ENCODE results near the gene COL4A1.

Gene COL4A1

DNA sequence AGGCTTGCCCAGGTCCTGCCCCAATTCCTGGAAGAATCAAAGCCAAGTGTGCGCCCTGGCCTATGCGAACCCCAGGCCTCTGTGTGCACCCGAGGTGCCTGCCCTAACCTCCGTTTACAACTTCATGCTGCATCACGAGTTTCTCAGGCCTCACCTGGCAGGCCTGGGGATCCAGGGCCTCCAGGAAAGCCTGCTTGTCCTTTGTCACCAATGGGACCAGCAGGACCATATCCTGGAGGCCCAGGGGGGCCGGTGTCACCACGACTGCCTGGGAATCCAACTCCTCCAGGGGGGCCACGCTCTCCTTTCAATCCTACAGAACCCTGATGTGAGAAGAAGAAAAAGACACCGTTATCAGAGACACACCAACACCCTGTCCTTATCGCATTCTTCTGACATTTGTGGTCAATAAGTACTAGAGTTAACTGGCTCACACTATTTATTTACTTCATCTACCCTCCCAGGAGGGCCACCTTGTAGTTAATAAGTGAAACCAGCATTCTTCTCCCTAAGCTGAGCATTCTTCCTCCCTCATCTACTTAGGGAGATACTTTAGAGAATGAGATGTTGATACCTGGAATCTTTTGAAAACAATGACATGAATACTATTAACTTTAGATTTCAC lies 120.6 kb downstream of the COL4A1 start:
- DNase-seq = no peak

DNA sequence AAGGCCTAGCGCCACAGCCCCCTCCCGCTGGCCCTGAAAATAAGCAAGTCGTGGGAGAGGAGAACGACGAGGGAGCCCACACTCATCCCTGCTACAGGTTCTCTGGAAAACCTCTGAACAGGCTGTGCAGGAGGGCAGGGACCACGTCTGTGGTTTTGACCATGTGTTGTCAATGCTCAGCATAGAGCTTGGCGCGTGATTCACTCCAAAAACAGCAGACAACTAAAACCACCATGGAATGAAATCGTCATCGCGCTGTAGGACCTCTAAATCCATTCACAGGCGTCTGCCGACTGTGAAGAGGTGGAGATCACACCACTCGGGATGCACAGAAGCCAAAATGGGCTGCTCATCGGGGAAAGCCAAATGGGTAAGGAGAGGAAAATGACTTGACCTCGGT lies 121.3 kb downstream of the COL4A1 start:
- DNase-seq = no peak

DNA sequence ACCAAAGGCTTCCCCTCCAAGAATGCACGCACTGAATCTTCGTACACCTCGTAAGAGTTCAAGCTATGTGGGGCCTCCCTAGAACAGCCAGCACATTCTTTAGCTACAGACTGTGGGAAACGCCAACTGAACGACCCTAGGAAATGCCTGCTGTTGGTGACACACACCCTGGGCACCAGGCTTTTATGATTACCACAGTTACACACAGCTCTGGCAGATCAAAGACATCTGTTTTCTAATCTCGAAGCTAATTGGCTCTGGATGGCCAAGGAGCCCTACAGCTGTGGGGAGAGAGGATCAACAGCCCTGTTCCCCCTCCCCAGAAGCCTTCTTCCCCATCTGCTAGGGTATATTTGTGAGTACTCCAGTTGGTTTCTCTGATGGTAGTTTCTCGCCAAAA lies 123.0 kb downstream of the COL4A1 start:
- no peak for DNase-seq

DNA sequence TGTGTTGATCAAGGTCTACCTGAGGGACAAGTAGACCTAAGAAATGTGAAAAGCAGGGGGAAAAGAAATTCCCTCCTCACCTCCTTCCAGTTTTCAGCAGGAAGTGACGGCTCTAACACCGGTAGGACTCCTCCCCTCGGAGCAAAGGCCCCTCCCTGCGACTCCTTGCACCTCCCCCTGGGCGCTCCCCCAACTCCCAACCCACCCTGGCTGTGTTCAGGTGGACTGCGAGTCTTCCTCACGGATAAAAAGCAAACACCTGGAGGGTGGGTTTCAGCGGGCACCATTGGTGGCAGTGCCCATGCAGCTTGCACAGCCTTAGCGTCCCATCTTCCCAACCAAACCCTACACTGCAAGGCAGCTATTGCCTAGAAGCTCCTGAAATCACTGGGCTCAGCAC lies 124.5 kb downstream of the COL4A1 start:
- DNase-seq = no peak

DNA sequence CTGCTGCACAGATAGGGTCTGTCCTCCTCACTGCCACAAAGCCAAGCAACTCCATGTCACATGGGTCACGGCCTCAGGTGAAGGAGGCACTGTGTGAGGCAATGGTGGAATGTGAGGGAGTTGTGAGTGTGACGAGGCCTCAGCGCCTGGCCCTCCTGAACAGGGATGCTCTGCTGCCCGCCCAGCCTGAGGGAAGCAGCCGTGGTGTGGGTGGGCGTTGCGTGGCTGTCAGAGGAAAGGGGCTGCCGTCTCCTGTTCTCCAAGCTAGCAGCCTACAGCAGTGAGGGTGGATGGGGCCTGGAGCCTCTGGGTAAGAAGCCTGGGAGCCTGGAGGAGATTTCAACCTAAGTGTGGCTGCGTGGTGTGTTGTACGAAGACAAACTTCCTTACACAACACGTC lies 125.0 kb downstream of the COL4A1 start:
- DNase-seq = no peak

DNA sequence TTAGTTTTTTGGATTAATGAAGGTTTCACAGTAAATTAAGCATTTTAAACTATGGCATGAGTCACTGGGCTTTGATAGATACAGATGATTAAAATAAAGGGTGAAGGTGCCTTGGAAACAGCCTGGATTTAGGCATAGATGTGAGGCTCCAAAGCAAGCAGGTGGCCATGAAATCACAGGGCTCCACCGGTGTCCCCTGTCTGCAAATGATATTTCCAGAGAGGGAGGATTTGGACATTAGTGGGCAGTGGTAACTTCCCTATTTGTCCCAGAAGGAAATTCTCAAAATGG lies 127.2 kb downstream of the COL4A1 start:
- no peak for DNase-seq

DNA sequence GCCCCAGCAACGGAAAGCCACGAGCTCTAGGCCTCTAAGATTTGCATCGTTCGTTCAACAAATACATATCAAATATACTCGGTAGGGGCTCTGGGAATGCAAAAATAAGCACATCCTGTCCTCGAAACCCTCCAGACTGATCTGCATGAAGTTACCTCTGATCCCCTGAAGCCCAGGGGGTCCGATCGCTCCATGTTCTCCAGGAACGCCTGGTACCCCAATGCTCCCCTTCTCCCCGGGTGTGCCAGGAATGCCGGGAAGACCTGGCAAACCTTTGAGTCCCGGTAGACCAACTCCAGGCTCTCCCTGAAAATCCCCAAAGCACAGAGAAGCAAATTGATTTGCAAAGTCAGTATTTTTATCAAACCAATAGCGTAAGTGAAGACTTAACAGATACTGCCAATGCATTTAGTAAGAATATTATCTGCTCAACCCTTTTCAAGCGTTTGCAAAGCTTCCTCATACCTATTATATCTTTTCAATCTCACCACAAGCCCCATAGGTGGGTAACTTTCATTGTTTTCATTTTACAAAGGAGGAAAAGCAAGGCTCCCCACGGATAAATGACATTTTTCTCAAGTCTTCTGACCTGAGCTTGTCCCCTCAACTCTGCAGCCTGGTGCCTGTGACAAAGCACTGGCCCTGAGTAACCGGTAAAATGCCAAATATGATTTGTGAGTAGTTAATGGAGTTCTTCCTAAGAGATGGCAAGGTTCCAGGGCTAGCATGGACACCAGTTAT lies 127.7 kb downstream of the COL4A1 start:
- no peak for DNase-seq

DNA sequence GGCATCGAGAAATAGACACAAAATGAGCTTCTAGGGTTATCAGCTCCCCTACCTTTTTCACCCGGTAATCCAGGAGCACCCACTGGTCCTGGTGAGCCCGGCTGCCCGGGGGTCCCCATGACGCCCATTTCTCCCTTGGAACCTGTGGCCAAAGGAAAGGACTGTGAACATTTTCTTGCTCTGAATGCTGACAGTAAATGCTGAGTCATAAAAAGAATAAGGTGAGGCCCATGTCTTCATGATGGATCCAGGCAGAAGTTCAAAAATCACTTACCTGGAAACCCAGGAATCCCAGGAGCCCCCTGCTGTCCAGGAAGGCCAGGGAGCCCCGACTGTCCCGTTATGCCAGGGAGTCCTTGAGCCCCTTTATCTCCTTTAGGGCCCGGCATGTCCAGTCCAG lies 129.2 kb downstream of the COL4A1 start:
- no peak for DNase-seq

DNA sequence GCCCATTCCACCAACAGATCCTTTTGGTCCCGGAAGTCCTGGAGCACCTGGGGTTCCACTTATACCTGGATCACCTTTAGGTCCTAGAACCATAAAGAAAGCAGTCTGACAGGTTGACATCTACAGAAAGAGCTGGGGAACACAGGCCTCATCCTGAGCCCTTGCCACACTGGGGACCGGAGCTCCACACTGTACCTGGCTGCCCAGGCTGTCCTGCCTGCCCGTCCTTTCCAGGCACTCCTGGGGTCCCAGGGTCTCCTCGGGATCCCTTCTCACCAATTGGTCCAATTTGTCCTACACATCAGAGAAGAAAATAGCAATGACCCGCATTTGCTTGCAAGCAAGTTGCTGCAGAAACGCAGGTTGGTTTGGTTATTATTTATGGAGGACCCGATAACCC lies 130.5 kb downstream of the COL4A1 start:
- no peak for DNase-seq

DNA sequence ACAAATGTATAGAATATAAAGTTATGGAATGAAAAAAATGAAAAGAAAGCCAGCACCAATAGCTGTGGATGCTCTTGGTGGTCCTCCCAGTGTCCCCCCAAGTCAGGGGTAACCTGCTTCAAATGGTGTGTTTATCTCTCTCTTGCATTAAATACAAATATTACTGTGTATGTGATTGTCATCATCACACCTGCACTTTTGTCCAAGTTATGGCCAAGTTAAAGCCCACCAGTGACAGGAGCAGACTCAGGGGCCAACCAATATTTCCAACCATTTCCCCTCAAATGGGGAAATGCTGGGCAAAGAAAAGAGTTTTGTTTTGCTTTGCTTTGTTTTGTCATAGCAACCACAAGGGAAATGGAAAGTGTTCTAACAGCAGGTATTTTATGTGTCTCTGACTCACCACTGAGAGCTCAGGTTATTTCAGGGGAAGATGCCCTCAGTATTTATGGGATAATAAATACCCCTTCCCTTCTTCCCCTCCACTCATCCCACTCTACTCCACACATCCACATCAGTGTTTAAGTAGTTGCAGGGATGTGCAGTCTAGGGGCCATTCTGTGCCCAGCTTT lies 133.6 kb downstream of the COL4A1 start:
- no peak for DNase-seq

DNA sequence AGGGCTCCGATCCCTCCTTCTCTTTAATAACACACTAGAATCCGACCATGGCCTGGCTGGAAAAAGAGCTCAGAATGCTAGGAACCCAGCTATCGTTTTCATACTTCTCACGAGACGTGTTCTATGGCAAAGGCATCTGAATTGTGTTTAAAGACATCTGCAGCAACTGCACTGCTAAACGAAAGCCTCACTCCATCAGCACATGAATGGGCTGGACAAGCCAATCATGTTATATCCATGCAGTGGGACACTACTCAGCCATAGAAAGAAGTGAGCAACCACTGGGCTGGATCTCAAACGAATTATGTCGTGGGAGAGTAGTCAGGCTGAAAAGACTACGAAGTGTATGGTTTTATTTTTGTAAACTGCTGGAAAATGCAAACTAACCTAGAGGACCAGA lies 136.1 kb downstream of the COL4A1 start:
- DNase-seq = no peak

DNA sequence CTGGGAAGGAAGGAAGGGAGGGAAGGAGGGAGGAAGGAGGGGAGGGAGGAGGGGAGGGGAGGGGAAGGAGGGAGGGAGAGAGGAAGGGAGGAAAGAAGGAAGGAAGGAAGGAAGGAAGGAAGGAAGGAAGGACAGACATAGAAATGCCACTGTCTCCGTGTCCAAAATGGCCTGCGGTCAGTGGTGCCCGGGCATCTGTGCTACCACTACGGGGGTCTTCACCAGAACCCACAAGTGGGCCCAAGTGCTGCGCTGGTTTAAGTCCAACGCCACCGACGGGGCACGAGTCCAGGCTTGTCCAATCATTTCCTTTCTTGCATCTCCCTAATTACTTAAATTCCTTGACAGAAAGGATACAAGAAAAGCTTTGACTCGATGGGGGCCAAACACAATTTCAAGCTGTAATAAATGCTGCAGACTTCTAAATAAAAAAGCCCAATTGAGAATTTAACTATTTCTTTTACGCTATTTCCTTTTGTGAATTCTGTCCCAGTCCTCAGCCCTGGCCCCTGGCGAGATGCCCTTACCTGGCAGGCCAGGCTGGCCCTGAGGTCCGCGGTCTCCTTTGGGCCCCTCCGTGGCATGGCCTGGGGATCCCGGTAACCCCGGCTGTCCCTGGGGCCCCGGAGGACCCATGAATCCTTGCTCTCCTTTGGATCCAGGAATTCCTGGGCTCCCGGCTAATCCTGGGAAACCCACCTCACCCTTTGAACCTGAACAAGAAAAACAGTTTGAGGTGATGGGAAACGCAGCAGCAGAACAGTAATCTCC lies 136.8 kb downstream of the COL4A1 start:
- no peak for DNase-seq

DNA sequence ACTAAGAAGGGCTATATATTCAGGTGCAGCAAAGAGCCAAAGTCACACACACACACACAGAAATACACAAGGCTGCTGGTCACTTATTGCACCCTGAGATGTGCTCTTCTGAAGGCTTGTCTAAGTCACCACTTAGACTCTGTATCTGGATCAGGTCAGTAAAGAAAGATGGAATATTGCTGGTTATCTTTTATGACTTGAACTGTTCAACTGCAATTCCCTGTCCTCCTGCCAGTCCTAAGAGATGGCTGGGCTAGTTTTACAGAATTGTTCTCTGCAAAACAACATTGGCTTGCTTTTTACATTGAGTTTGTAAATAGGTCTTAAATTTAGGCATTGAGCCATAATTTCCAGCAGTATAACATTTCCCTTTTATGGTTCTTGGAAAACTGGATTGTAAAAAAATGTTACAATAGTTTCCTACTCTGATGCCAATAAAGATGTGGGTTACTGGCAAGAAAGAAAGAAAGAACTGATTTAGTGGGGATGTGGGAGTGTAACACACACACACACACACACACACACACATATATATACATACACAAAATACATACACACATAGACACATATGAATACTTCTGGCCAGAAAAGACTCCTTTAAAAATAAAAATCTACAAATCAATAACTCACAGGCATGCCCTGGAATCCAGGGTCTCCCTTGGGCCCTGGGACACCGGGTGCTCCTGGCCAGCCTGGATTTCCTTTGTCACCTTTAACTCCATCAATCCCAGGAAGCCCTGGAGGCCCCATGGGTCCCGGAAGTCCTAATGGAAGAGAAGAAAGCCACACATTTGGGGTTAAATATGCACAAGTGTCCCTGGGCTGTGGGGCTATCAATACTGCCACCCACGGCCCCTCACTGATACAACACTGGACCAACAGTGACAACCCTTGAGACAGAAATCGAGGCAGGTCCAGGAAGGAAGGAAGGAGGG lies 137.7 kb downstream of the COL4A1 start:
- DNase-seq = no peak

DNA sequence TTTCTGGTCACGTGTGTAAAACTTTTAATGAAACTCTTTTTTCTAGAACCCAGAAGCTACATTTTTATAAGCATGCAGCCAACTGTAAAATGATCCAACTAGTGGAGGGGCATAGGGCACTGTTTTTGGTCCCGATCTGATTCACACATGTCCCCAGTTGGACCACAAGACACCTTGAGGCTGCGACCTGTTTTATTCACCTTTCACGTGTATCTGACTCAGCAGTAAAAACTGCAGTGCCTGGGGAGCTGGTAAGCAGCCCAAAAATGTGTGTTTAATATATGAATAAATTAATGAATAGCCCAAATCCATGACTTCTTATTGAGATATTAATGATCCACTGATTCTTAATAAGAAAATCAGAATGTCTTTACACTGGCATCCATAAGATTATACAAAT lies 140.4 kb downstream of the COL4A1 start:
- DNase-seq = no peak

DNA sequence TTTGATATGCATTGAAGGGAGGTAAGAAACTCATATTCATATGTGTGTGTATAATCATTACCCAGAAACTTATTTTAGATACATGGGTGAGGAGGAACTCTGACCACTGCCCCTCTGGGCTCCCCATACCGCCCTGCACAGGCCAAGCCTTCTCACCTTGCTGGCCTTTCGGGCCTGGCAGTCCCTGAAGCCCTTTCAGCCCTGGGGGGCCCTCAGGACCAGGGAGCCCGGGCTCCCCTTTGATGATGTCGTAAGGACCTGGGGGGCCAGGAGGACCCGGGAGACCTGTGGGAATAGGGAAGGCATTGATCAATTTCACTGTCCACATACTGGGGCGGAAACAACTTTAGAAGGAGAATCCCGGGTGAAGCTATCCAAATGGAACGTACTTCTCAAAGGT lies 142.3 kb downstream of the COL4A1 start:
- no peak for DNase-seq

DNA sequence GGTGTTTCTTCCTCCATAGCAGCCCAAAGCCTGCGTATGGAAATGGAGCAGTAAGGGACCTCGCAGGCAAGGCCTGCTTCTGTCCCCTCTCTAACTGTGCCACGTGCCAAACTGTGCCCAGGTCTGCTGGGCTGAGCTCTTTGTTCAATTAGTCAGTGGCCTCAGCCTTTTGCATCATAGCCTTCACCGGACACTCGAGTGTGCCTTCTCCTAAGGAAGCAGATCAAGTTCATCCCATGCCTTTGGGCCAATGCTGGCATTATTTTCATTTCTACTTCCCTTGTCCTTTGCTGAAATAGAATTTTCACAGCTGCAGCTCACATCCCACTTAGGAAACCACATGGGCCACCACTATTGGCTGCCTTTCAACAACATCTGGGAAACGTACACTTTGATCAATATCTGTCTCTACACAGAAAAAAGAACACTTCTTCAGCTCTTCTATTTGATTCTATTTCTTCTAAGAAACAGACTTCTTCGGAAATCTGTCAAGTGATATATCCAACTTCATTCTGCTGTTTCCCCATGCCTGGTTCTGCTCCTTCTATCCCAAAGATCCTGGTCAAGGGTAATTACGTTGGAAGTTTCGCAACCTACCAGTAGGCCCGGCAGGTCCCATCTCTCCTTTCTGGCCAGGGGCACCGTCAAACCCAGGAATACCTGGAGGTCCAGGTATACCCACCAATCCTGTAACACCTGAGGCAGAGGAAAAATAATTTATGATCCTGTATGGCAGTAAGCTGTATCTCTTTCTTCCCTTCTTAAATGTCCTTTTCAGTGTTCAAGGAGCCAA lies 143.9 kb downstream of the COL4A1 start:
- no peak for DNase-seq

DNA sequence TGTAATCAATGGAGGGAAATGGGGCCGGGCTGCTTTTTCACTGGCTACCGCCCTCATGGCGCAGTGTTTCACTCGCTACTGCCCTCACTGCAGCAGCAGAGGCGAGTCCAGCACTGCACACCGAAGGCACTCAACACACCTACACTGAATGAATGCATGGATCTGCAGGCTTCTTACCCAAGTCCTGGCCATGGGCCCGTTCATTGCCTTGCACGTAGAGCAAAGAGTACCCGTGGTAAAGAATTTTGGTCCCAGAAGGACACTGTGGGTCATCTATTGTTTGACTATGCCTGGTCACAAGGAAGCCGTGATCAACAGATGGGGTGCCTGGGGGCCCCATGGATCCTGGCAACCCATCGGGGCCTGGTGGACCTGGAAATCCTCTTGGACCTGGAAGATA lies 144.9 kb downstream of the COL4A1 start:
- no peak for DNase-seq

DNA sequence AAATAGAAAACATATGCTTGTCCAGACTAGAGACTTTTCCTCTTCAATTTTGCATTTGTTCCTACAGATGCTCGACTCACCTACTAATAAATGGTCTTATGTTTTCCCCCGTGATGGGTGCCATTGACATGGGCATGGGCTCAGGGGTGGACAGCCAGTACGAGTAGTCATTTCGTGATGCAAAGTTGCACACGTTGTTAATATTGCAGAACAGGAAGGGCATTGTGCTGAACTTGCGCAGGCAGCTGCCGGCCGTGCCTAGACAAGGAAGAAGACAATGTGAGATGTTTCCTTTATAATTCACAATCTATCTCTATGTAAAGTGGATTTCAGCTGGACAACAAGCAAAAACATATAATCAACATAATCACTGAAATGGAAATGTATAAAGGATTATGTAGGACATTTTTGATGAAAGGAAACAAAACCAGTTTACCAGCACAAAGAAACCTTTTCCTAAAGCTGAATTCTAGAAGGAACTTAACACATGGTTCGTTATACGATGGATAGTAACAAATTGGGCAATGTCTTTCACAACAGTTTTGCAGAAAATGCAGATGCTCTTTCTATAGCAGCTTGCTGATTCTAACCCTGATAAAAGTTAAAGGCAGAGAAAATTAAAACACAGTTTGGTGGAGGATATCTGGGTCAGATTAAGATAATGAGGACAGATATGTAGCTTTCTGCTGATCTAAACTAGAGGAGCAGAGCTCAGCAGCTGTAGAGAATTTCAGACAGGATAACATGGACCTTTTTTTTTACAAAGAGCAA lies 145.7 kb downstream of the COL4A1 start:
- DNase-seq = no peak

DNA sequence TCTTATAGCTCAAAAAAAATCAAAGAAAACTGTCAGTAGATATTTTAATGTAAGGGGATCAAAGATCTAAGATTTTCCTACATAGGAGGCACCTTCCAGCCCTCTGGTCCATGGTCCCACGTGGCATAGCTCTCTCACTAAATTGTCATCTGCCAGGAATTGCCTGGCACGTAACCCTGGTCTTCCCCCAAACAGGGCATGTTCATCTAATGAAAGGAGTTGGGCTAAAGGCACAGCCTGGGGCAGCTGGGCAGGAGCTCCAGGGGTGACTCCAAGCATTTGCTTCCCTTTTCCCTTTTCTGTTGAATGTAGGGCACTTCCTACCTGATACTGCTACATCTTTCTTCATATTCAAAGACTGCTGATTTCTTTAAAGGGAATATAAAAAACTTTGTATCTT lies 148.7 kb downstream of the COL4A1 start:
- DNase-seq = no peak

DNA sequence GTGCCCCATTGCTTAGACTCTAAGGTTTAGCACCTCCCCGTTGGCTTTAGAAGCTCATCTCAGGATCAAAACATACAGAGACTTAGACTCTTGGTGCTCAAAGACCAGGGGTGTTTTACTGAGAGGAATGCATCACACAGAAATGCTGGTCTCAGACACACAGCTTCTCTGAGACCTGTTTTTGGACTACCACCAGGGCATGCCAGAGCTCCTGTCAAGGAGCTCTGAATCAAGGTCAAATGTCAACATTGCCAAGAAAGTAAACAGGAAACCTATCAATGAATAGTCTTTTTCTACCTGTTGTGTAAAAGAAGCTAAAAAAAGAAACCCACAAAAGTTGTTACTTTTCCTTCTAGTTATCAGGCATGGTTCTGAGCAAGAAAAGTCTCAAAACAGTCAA lies 149.2 kb downstream of the COL4A1 start:
- no peak for DNase-seq

DNA sequence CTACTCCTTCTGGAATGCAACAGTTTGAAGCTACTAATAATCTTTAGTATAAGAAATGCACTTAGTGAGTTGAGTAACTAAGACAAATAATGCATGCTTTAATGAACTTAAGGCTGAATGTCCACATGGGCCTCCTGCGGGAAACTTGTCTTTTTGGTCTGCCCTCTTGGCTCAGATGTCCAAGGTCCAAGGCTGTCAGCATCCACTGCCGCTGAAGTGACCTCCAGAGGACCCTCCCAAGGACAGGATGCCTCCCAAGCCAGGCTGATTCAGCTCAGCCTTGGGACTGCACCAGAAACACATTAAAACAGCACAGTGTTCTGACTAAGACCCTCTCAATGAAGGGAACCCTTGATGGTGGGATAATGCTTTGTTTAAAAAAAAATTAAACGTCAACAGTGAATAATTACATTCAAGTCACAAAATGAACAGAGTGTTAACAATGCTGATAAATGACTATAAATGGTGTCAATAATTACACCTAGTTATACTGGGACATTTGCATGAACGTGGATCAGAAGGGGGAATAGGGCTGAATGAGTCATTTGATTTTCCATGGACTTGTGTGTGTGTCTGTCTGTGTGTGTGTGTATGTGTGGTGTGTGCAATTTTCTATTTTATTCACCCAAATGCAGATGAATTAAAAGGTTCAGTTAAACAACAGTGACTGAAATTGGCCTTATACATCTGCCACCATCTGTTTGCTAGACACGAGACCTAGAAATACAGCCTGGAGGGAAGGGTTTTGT lies 150.5 kb downstream of the COL4A1 start:
- no peak for DNase-seq

Data from CD4-positive, alpha-beta T cell treated with Interleukin-10 for 1 hour (primary cell).